NB4 (cell line): ENCODE measurements around the gene LY86.
A peak's percentile ranks its signal among the peaks of the same experiment; 100 is the strongest.

ENCODE experiments used
- DNase-seq: peaks from one replicate; pipeline ENCODE4 v3.0.0; 2010; ENCODE audit warnings: low read depth
- H3K4me3 ChIP-seq: one replicate; pipeline ENCODE4 v1.5.1; 2011; ENCODE audit warnings: mild to moderate bottlenecking, low read depth, low read length, moderate library complexity
- CTCF ChIP-seq: IDR thresholded peaks from one replicate; pipeline ENCODE4 v1.5.1; 2012; ENCODE audit warnings: low read depth, low read length
- MAX ChIP-seq: IDR thresholded peaks from 2 replicates; pipeline ENCODE4 v1.6.1; 2011; ENCODE audit warnings: low read depth, low read length
- MYC ChIP-seq: IDR thresholded peaks from 2 replicates; pipeline ENCODE4 v1.6.1; 2011; ENCODE audit warnings: low read depth, low read length
- POLR2A ChIP-seq: IDR thresholded peaks from 2 replicates; pipeline ENCODE4 v1.6.1; 2011; ENCODE audit warnings: mild to moderate bottlenecking; ENCODE audit not compliant: insufficient read length; ENCODE audit errors: extremely low read depth

The LY86 gene

GRCh38 chr6:6624269-6624990, 35.9 kb downstream of the LY86 start:
- TF ChIP-seq MAX (no peak), CTCF (no peak), MYC (no peak), POLR2A (no peak)
- H3K4me3 ChIP-seq: no peak overlapping the region
- DNase-seq: no peak

GRCh38 chr6:6626187-6626586, 37.7 kb downstream of the LY86 start:
- no peak for DNase-seq
- no peak for TF ChIP-seq POLR2A
- TF ChIP-seq MAX: no peak
- TF ChIP-seq MYC: no peak
- TF ChIP-seq CTCF: no peak
- no peak overlapping the region for H3K4me3 ChIP-seq

- H3K4me3 ChIP-seq: no peak overlapping the region
- TF ChIP-seq CTCF (no peak), MAX (no peak), POLR2A (no peak), MYC (no peak)
- DNase-seq: no peak
These were observed 40.9 kb downstream of the LY86 start for GRCh38 chr6:6629402-6629801.

- TF ChIP-seq MYC: no peak
- TF ChIP-seq POLR2A: no peak
- no peak for TF ChIP-seq CTCF
- no peak for TF ChIP-seq MAX
- no peak for DNase-seq
- H3K4me3 ChIP-seq: no peak overlapping the region
These were observed 42.5 kb downstream of the LY86 start for GRCh38 chr6:6631053-6631452.

GRCh38 chr6:6631534-6632276, 43.2 kb downstream of the LY86 start:
- no peak overlapping the region for H3K4me3 ChIP-seq
- peak; percentile 76 for DNase-seq
- TF ChIP-seq POLR2A (no peak), MYC (peak; percentile 44; the same call in 1 of the 2 replicates)

GRCh38 chr6:6633898-6634734, 45.6 kb downstream of the LY86 start:
- no peak for TF ChIP-seq MYC
- no peak for TF ChIP-seq MAX
- TF ChIP-seq CTCF: no peak
- TF ChIP-seq POLR2A: no peak
- no peak overlapping the region for H3K4me3 ChIP-seq
- DNase-seq: peak; percentile 41
